Heart right ventricle (tissue), 16 donors: ENCODE data around the gene TBX1. TPM values are rescaled to one million over a fixed set of nuclear protein-coding genes. Genes with fewer than 3 reads are reported as not detected.

Source experiments
- ATAC-seq, 8 donors: fragments of 200-7000 bp; cut with Tn5 transposase; one replicate each; pipeline ENCODE4 v1.9.1; 2020; ENCODE audit warnings: mild to moderate bottlenecking in 8 of 8, moderate library complexity in 8 of 8, moderate number of reproducible peaks in 1 of 8
- DNase-seq, 2 donors: peaks; one replicate each; pipeline ENCODE4 v3.0.0-alpha.2; 2020
- H3K27ac ChIP-seq, 10 donors: fragments of 200-600 bp; sonication (generic) in 2 of 10; one replicate each; pipeline versions ENCODE4 v1.5.0 to v1.8.0; 2020 to 2022; ENCODE audit warnings: mild to moderate bottlenecking in 3 of 10
- H3K27me3 ChIP-seq, 7 donors: fragments of 200-600 bp; one replicate each; pipeline ENCODE4 v1.8.0; 2021 to 2022; ENCODE audit warnings: mild to moderate bottlenecking in 2 of 7
- H3K36me3 ChIP-seq, 9 donors: fragments of 200-600 bp; sonication (generic) in 1 of 9; one replicate each; pipeline versions ENCODE4 v1.5.0 to v1.8.0; 2020 to 2022; ENCODE audit warnings: mild to moderate bottlenecking in 2 of 9
- H3K4me1 ChIP-seq, 9 donors: fragments of 200-600 bp; sonication (generic) in 1 of 9; one replicate each; pipeline versions ENCODE4 v1.5.0 to v1.8.0; 2020 to 2022; ENCODE audit warnings: mild to moderate bottlenecking in 4 of 9
- H3K4me3 ChIP-seq, 10 donors: fragments of 200-600 bp; sonication (generic) in 2 of 10; one replicate each; pipeline versions ENCODE4 v1.5.0 to v1.8.0; 2020 to 2022; ENCODE audit warnings: mild to moderate bottlenecking in 7 of 10, moderate library complexity in 2 of 10
- H3K9me3 ChIP-seq, 11 donors: fragments of 200-600 bp in 10 of 11; sonication (generic) in 2 of 11; one replicate each; pipeline versions ENCODE4 v1.5.0 to v1.8.0; 2013 to 2022; ENCODE audit warnings: mild to moderate bottlenecking in 2 of 11, control low read depth in 1 of 11, moderate library complexity in 1 of 11
- CTCF ChIP-seq, 9 donors: fragments of 200-600 bp; sonication (generic) in 2 of 9; IDR thresholded peaks; one replicate each; pipeline versions ENCODE4 v1.5.0 to v1.8.0; 2021 to 2022; ENCODE audit warnings: antibody characterized with exemption in 9 of 9, mild to moderate bottlenecking in 5 of 9, moderate library complexity in 1 of 9
- WGBS, 2 donors: extraction: QIAGEN DNeasy Blood & Tissue Kit; methylation state at CpG; one replicate each; pipeline ENCODE4 v1.1.7; 2013; ENCODE audit warnings: inconsistent platforms in 1 of 2; 5-methylcytosine and 5-hydroxymethylcytosine counted together
- intact Hi-C, 10 donors: fragments of 100-400 bp; cut with DNase I; formaldehyde crosslinking; loops; one replicate each; pipeline versions ENCODE4 v1.11.1 to v1.14.2; 2022
- polyA plus RNA-seq, 2 donors: library from polyadenylated mRNA; stranded (reverse); fragments of 200-250 nt; gene quantifications; one replicate each; pipeline ENCODE4 v1.2.3, GENCODE V29; 2013
- total RNA-seq, 10 donors: library from RNA; stranded (reverse); fragmentation: NEBNext Ultra II Directional in 3 of 10; extraction: Animal tissue kit (Norgen Biotek cat#: 25700) in 3 of 10; gene quantifications; one replicate each; pipeline versions ENCODE4 v1.2.1 to v1.2.4, GENCODE V29; 2021 to 2023
- donor health status: Arrhythmogenic right ventricular cardiomyopathy.
- donor health status: ischemic (EF 13 %, LVEDD 7.1; RV severe dilation, severe dysfunction).
- donor health status: healthy with polysubstance abuse.
- donor health status: DM: no; HTN: yes; CAD: no.
- donor health status: DM: no; HTN: no; CAD: no.
- donor health status: ischemic (EF 25% LVEDD 6.9; RV normal size, moderate dysfunction).
- donor health status: ischemic (EF 25% LVEDD 5.7; RV mildly dilated, moderate dysfunction).
- donor health status: healthy.
- donor health status: DM: yes; HTN: yes; CAD: no.
- donor health status: Ischemic cardiomyopathy.
- donor health status: ischemic (EF 35%, LVEDD 5.7; RV mildly dilated, moderate dysfunction).
- donor health status: nonischemic (EF 11% LVEDD 7.7; RV severe dilation, severe dysfunction).
- donor health status: DM: yes; HTN: yes; CAD: no.
- donor health status: PGD.
- donor health status: ischemic (EF 29% LVEDD 5.4; RV normal size, mild dysfunction).
- donor health status: nonischemic (EF 23%, LVEDD 6.1; RV moderate dilation, normal function).

TBX1 gene
- total and polyA plus RNA-seq, 12 donors = 0.53 to 1.8 (median 0.98) TPM

GRCh38 chr22:19762568-19763457, 2.2 kb downstream of the TBX1 start:
- Histone ChIP-seq H3K27me3 (peaks cover 79 to 94% (median 93%) of the 10 kb centered on the region in 7 donors), H3K9me3 (no peaks in the 10 kb centered on the region), H3K27ac (no peak overlapping the region), H3K36me3 (no peaks in the 10 kb centered on the region), H3K4me1 (peaks cover 15 to 36% (median 23%) of the 10 kb centered on the region in 9 donors), H3K4me3 (no peak overlapping the region)
- no peak for TF ChIP-seq CTCF (IDR thresholded peaks at IDR 0.05)
- ATAC-seq (no peak), DNase-seq (no peak)
- WGBS, 2 donors = 69 to 74% methylated on average over 34 of the region's 34 CpGs
- intact Hi-C loops = no loop called here

GRCh38 chr22:19763458-19764298, 3.1 kb downstream of the TBX1 start:
- 37 to 42% methylated on average over 39 of the region's 39 CpGs for WGBS, 2 donors
- H3K9me3 ChIP-seq = no peaks in the 10 kb centered on the region
- no peak overlapping the region for H3K4me3 ChIP-seq
- intact Hi-C loops = no loop called here
- no peak overlapping the region for H3K27ac ChIP-seq
- ATAC-seq (no peak), DNase-seq (no peak)
- no peak for TF ChIP-seq CTCF (IDR thresholded peaks at IDR 0.05)
- peaks cover 81 to 94% (median 93%) of the 10 kb centered on the region in 7 donors for H3K27me3 ChIP-seq
- no peaks in the 10 kb centered on the region for H3K36me3 ChIP-seq
- H3K4me1 ChIP-seq = peaks cover 15 to 42% (median 31%) of the 10 kb centered on the region in 9 donors

- intact Hi-C loops = no loop called here
Observed at GRCh38 chr22:19764299-19764593, 3.7 kb downstream of the TBX1 start.

More at GRCh38 chr22:19764299-19764593, 3.7 kb downstream of the TBX1 start:
- Histone ChIP-seq H3K4me1 (peaks cover 15 to 38% (median 29%) of the 10 kb centered on the region in 9 donors), H3K27me3 (peaks cover 81 to 94% (median 93%) of the 10 kb centered on the region in 7 donors), H3K27ac (no peak overlapping the region), H3K4me3 (no peak overlapping the region), H3K9me3 (no peaks in the 10 kb centered on the region), H3K36me3 (no peaks in the 10 kb centered on the region)
- TF ChIP-seq CTCF (IDR thresholded peaks at IDR 0.05) = no peak
- no peak for DNase-seq
- ATAC-seq = no peak
- WGBS, 2 donors = 58% methylated on average over 17 of the region's 17 CpGs
